Immature natural killer cell (primary cell): ENCODE measurements around the gene NOB1. TPM values are rescaled to one million over a fixed set of nuclear protein-coding genes. Genes with fewer than 3 reads are reported as not detected.
"Not testable (repeated sequence)": the region's sequence is repeated elsewhere in the genome, so short reads cannot be mapped to it uniquely, and the experiment has no call there.

Experiments
- DNase-seq, 3 donors: peaks; one replicate each; pipeline ENCODE4 v3.0.0; 2022; ENCODE audit warnings: mixed read lengths in 1 of 3
- H3K27ac Mint-ChIP-seq, 6 donors: one replicate each; pipeline ENCODE4 v1.8.0; 2020; ENCODE audit warnings: mixed read lengths in 6 of 6, mild to moderate bottlenecking in 5 of 6, inconsistent platforms in 4 of 6, moderate library complexity in 3 of 6
- H3K27me3 Mint-ChIP-seq, 3 donors: one replicate each; pipeline ENCODE4 v1.8.0; 2020 to 2021; ENCODE audit warnings: low read depth in 3 of 3, mild to moderate bottlenecking in 3 of 3, mixed read lengths in 3 of 3, moderate library complexity in 3 of 3, inconsistent platforms in 1 of 3
- H3K36me3 Mint-ChIP-seq, 3 donors: one replicate each; pipeline ENCODE4 v1.8.0; 2020; ENCODE audit warnings: mixed read lengths in 3 of 3, inconsistent platforms in 2 of 3, mild to moderate bottlenecking in 2 of 3
- H3K4me1 Mint-ChIP-seq, 2 donors: one replicate each; pipeline ENCODE4 v1.8.0; 2020; ENCODE audit warnings: inconsistent platforms in 2 of 2, mild to moderate bottlenecking in 2 of 2, mixed read lengths in 2 of 2, moderate library complexity in 1 of 2
- H3K4me3 Mint-ChIP-seq, 5 donors: one replicate each; pipeline ENCODE4 v1.8.0; 2020; ENCODE audit warnings: mild to moderate bottlenecking in 5 of 5, mixed read lengths in 5 of 5, inconsistent platforms in 3 of 5, moderate library complexity in 3 of 5
- H3K9me3 Mint-ChIP-seq, 6 donors: one replicate each; pipeline ENCODE4 v1.8.0; 2020; ENCODE audit warnings: mild to moderate bottlenecking in 6 of 6, mixed read lengths in 6 of 6, inconsistent platforms in 4 of 6, moderate library complexity in 3 of 6
- polyA plus RNA-seq, 3 donors: library from polyadenylated mRNA; unstranded; fragments of 300-500 nt; fragmentation: Illumina TruSeq; gene quantifications; one replicate each; pipeline ENCODE4 v1.2.3, GENCODE V29; 2021

Gene NOB1
- polyA plus RNA-seq, 3 donors from 2014 or later = 16.9 to 34.2 (median 24.8) TPM

GRCh38 chr16:69747115-69747514, 7.6 kb downstream of the NOB1 start:
- peaks cover 1 to 2% of the 10 kb centered on the region in 2 donors for H3K4me1 Mint-ChIP-seq
- no peak for DNase-seq
- H3K4me3 Mint-ChIP-seq = no peak overlapping the region
- peaks cover 24 to 53% (median 24%) of the 10 kb centered on the region in 3 donors for H3K36me3 Mint-ChIP-seq
- no peaks in the 10 kb centered on the region for H3K9me3 Mint-ChIP-seq
- peak overlapping the region in 1 of 6 donors; percentile 59 for H3K27ac Mint-ChIP-seq
- no peaks in the 10 kb centered on the region for H3K27me3 Mint-ChIP-seq

GRCh38 chr16:69745959-69746358, 8.8 kb downstream of the NOB1 start:
- Mint-ChIP-seq H3K9me3 (no peaks in the 10 kb centered on the region), H3K4me3 (no peak overlapping the region), H3K36me3 (peaks cover 24 to 60% (median 27%) of the 10 kb centered on the region in 3 donors), H3K27ac (no peak overlapping the region), H3K27me3 (no peaks in the 10 kb centered on the region), H3K4me1 (no peaks in the 10 kb centered on the region)
- no peak for DNase-seq

- Mint-ChIP-seq H3K27ac (no peak overlapping the region), H3K4me1 (no peaks in the 10 kb centered on the region), H3K27me3 (no peaks in the 10 kb centered on the region), H3K4me3 (no peak overlapping the region), H3K9me3 (no peaks in the 10 kb centered on the region), H3K36me3 (peaks cover 24 to 57% (median 30%) of the 10 kb centered on the region in 3 donors)
- no peak for DNase-seq
Measured at GRCh38 chr16:69745232-69745612, 9.5 kb downstream of the NOB1 start.

GRCh38 chr16:69744363-69745231, 10.1 kb downstream of the NOB1 start:
- H3K36me3 Mint-ChIP-seq = peaks cover 24 to 57% (median 31%) of the 10 kb centered on the region in 3 donors
- DNase-seq = no peak
- H3K4me1 Mint-ChIP-seq = no peaks in the 10 kb centered on the region
- no peaks in the 10 kb centered on the region for H3K27me3 Mint-ChIP-seq
- no peaks in the 10 kb centered on the region for H3K9me3 Mint-ChIP-seq
- no peak overlapping the region for H3K27ac Mint-ChIP-seq
- no peak overlapping the region for H3K4me3 Mint-ChIP-seq

GRCh38 chr16:69741951-69742904, 12.5 kb downstream of the NOB1 start:
- Mint-ChIP-seq H3K4me1 (no peaks in the 10 kb centered on the region), H3K36me3 (peaks cover 10 to 37% (median 21%) of the 10 kb centered on the region in 3 donors), H3K4me3 (no peak overlapping the region), H3K27ac (peak overlapping the region in 1 of 6 donors; percentile 9), H3K9me3 (no peaks in the 10 kb centered on the region), H3K27me3 (no peaks in the 10 kb centered on the region)
- DNase-seq = no peak

- no peaks in the 10 kb centered on the region for H3K27me3 Mint-ChIP-seq
- no peaks in the 10 kb centered on the region for H3K9me3 Mint-ChIP-seq
- H3K27ac Mint-ChIP-seq = no peak overlapping the region
- DNase-seq = no peak
- peaks cover 9 to 35% (median 20%) of the 10 kb centered on the region in 3 donors for H3K36me3 Mint-ChIP-seq
- no peaks in the 10 kb centered on the region for H3K4me1 Mint-ChIP-seq
- H3K4me3 Mint-ChIP-seq = no peak overlapping the region
Measured at GRCh38 chr16:69741519-69741918, 13.2 kb downstream of the NOB1 start.

GRCh38 chr16:69732101-69732500, 22.6 kb downstream of the NOB1 start:
- no peak overlapping the region for H3K27ac Mint-ChIP-seq
- no peak for DNase-seq
- H3K9me3 Mint-ChIP-seq = no peaks in the 10 kb centered on the region
- no peak overlapping the region for H3K4me3 Mint-ChIP-seq
- peaks cover 4 to 11% of the 10 kb centered on the region in 2 donors for H3K4me1 Mint-ChIP-seq
- H3K27me3 Mint-ChIP-seq = peaks cover under 1 to 2% (median 1%) of the 10 kb centered on the region in 3 donors
- H3K36me3 Mint-ChIP-seq = peaks cover 0 to 4% (median 0%) of the 10 kb centered on the region in 3 donors

- not testable (repeated sequence) for H3K27ac Mint-ChIP-seq, H3K36me3 Mint-ChIP-seq, DNase-seq, H3K9me3 Mint-ChIP-seq, H3K27me3 Mint-ChIP-seq, H3K4me3 Mint-ChIP-seq
- peaks cover 12 to 19% of the 10 kb centered on the region in 2 donors for H3K4me1 Mint-ChIP-seq
Measured at GRCh38 chr16:69731280-69731679, 23.4 kb downstream of the NOB1 start.

GRCh38 chr16:69729030-69729429, 25.7 kb downstream of the NOB1 start:
- Mint-ChIP-seq H3K27me3 (peaks cover 4 to 11% (median 10%) of the 10 kb centered on the region in 3 donors), H3K4me1 (peaks cover 28 to 33% of the 10 kb centered on the region in 2 donors)
- H3K27ac Mint-ChIP-seq, H3K36me3 Mint-ChIP-seq, H3K9me3 Mint-ChIP-seq, H3K4me3 Mint-ChIP-seq, DNase-seq: not testable (repeated sequence)

GRCh38 chr16:69727916-69728270, 26.8 kb downstream of the NOB1 start:
- H3K4me3 Mint-ChIP-seq = peak overlapping the region in 3 of 5 donors; percentile 7 to 97 (median 36)
- DNase-seq = no peak
- no peaks in the 10 kb centered on the region for H3K9me3 Mint-ChIP-seq

GRCh38 chr16:69726313-69727060, 28.2 kb downstream of the NOB1 start, which contains the start of gene NQO1:
Gene NQO1 (minus strand): TSS chr16:69726560. CDS start chr16:69726439, 121 bp downstream.
- Mint-ChIP-seq H3K4me1 (peaks cover 28 to 33% of the 10 kb centered on the region in 2 donors), H3K27ac (peak within 1 kb of the TSS; percentile 89 to 94 (median 93)), H3K36me3 (peaks cover 0 to 4% (median 0%) of the 10 kb centered on the region in 3 donors), H3K9me3 (no peaks in the 10 kb centered on the region), H3K27me3 (peaks cover 4 to 10% (median 10%) of the 10 kb centered on the region in 3 donors), H3K4me3 (peak within 1 kb of the TSS; percentile 92 to 97 (median 94))
- peak; percentile 87 to 88 (median 88) for DNase-seq

More at GRCh38 chr16:69727916-69728270, 26.8 kb downstream of the NOB1 start:
- H3K4me1 Mint-ChIP-seq = peaks cover 28 to 33% of the 10 kb centered on the region in 2 donors
- H3K27me3 Mint-ChIP-seq = peaks cover 4 to 11% (median 10%) of the 10 kb centered on the region in 3 donors
- peaks cover 0 to 4% (median 0%) of the 10 kb centered on the region in 3 donors for H3K36me3 Mint-ChIP-seq
- peak overlapping the region in 1 of 6 donors; percentile 50 for H3K27ac Mint-ChIP-seq

GRCh38 chr16:69725480-69726312, 29.0 kb downstream of the NOB1 start:
- Mint-ChIP-seq H3K9me3 (no peaks in the 10 kb centered on the region), H3K27ac (peak overlapping the region; percentile 89 to 94 (median 93)), H3K27me3 (peaks cover 4 to 10% (median 10%) of the 10 kb centered on the region in 3 donors), H3K4me3 (peak overlapping the region; percentile 92 to 97 (median 94)), H3K36me3 (peaks cover 0 to 4% (median 0%) of the 10 kb centered on the region in 3 donors), H3K4me1 (peaks cover 28 to 33% of the 10 kb centered on the region in 2 donors)
- no peak for DNase-seq
